HepG2 (cell line): ENCODE measurements around the gene PRDX5. TPM values are rescaled to one million over a fixed set of nuclear protein-coding genes. Genes with fewer than 3 reads are reported as not detected.
A peak's percentile ranks its signal among the peaks of the same experiment; 100 is the strongest.

ENCODE experiments used
- ATAC-seq: fragments of 200-7000 bp; cut with Tn5 transposase; 3 replicates; pipeline ENCODE4 v1.9.1; 2020; ENCODE audit warnings: mild to moderate bottlenecking, moderate library complexity
- BruUV-seq: library from RNA; stranded (reverse); fragments of 400-500 nt; replicated peaks from 2 replicates; lab custom pipeline; 2021; lab: Mats Ljungman, UMichigan
- CTCF ChIA-PET: fragments of 300-600 bp; formaldehyde crosslinking; extraction: SDS; loops from one replicate; lab custom pipeline; 2021; ENCODE audit warnings: low total read pairs, inconsistent platforms, low intra/inter-chr PET ratio; lab: Yijun Ruan, JAX
- POLR2A ChIA-PET: fragments of 350-600 bp; sonication (Branson Sonifier 250); formaldehyde crosslinking; loops from one replicate; lab custom pipeline; 2020; ENCODE audit warnings: antibody characterized with exemption, inconsistent platforms; lab: Yijun Ruan, JAX
- DNase-seq: peaks from one replicate; pipeline ENCODE4 v3.0.0-alpha.2; 2015; ENCODE audit warnings: low spot score
- FAIRE-seq: peaks from 3 replicates; lab custom pipeline; 2011; peaks lifted over from hg19 to GRCh38; lab: Jason Lieb, UNC
- H2AFZ ChIP-seq: one replicate; pipeline ENCODE4 v1.6.1; 2011; ENCODE audit warnings: low read length, inconsistent platforms
- H3K27ac ChIP-seq: fragments of 300-600 bp; 3 replicates; pipeline ENCODE4 v1.8.0; 2011; ENCODE audit warnings: mixed run types, mild to moderate bottlenecking, mixed read lengths, low read length, inconsistent platforms; ENCODE audit not compliant: insufficient read depth; ENCODE audit errors: extremely low read length
- H3K27me3 ChIP-seq, 2 experiments: fragments of 200-600 bp in 1 of 2; 2 replicates in 1 of 2; 3 replicates in 1 of 2; pipeline versions ENCODE4 v1.6.0 to v1.8.0; 2011; ENCODE audit warnings: low read length in 2 of 2, mild to moderate bottlenecking in 2 of 2, moderate library complexity in 2 of 2, inconsistent platforms in 1 of 2; ENCODE audit not compliant: insufficient read depth in 2 of 2, control insufficient read depth in 1 of 2
- H3K36me3 ChIP-seq, 2 experiments: fragments of 200-600 bp in 1 of 2; replicated peaks in 1 of 2; 2 replicates in 1 of 2; 3 replicates in 1 of 2; pipeline versions ENCODE4 v1.5.1 to v1.8.0; 2011; ENCODE audit warnings: low read length in 2 of 2, inconsistent platforms in 1 of 2; ENCODE audit not compliant: insufficient read depth in 2 of 2, control insufficient read depth in 1 of 2
- H3K4me1 ChIP-seq: 2 replicates; pipeline ENCODE4 v1.5.1; 2012; ENCODE audit warnings: low read length, inconsistent platforms; ENCODE audit not compliant: insufficient read depth
- H3K4me2 ChIP-seq: 2 replicates; pipeline ENCODE4 v1.6.0; 2011; ENCODE audit warnings: low read depth, low read length, inconsistent platforms
- H3K4me3 ChIP-seq, 3 experiments: fragments of 200-600 bp in 1 of 3; sonication (generic), shearing (Covaris generic) in 1 of 3; replicated peaks in 1 of 3; 2 replicates each; pipeline ENCODE4 v1.5.1; 2011 to 2016; ENCODE audit warnings: low read length in 3 of 3, inconsistent platforms in 2 of 3, low read depth in 2 of 3, mild to moderate bottlenecking in 2 of 3, control low read depth in 1 of 3, mixed read lengths in 1 of 3; ENCODE audit not compliant: insufficient read depth in 1 of 3
- H3K79me2 ChIP-seq: one replicate; pipeline ENCODE4 v1.6.1; 2011; ENCODE audit warnings: low read length, inconsistent platforms; ENCODE audit not compliant: insufficient read depth
- H3K9ac ChIP-seq: 2 replicates; pipeline ENCODE4 v1.6.0; 2011; ENCODE audit warnings: mild to moderate bottlenecking, low read depth, low read length, inconsistent platforms; ENCODE audit not compliant: insufficient read depth
- H3K9me3 ChIP-seq: 2 replicates; pipeline ENCODE4 v1.5.1; 2012; ENCODE audit warnings: mild to moderate bottlenecking, low read length
- H4K20me1 ChIP-seq: 2 replicates; pipeline ENCODE4 v1.6.0; 2011; ENCODE audit warnings: inconsistent platforms, mild to moderate bottlenecking, low read length, moderate library complexity; ENCODE audit not compliant: insufficient read depth
- BHLHE40 ChIP-seq: IDR thresholded peaks from 2 replicates; pipeline ENCODE4 v1.6.1; 2011; ENCODE audit warnings: low read length, improper control_type of control experiment
- BORCS8-MEF2B ChIP-seq: sonication (generic); formaldehyde crosslinking; IDR thresholded peaks from 2 replicates; pipeline ENCODE4 v1.8.0; 2022; ENCODE audit warnings: mild to moderate bottlenecking, missing genetic modification reagents
- CCAR2 ChIP-seq: fragments of 200-400 bp; formaldehyde crosslinking; optimal IDR thresholded peaks from 2 replicates; pipeline ENCODE3; 2018; ENCODE audit warnings: low read depth, mild to moderate bottlenecking, low read length, moderate library complexity
- GATAD2A ChIP-seq: IDR thresholded peaks from 2 replicates; pipeline ENCODE4 v1.6.1; 2016
- KLF12 ChIP-seq: sonication (generic); formaldehyde crosslinking; IDR thresholded peaks from 2 replicates; pipeline ENCODE4 v1.4.0; 2020; ENCODE audit warnings: missing genetic modification reagents, borderline replicate concordance
- NKX3-1 ChIP-seq: sonication (generic); formaldehyde crosslinking; IDR thresholded peaks from 2 replicates; pipeline ENCODE4 v1.5.0; 2020; ENCODE audit warnings: missing genetic modification reagents
- ZBTB21 ChIP-seq: sonication (generic); formaldehyde crosslinking; IDR thresholded peaks from 2 replicates; pipeline ENCODE4 v1.4.0; 2020; ENCODE audit warnings: missing genetic modification reagents
- ZBTB38 ChIP-seq: sonication (generic); formaldehyde crosslinking; IDR thresholded peaks from 2 replicates; pipeline ENCODE4 v1.5.1; 2020; ENCODE audit warnings: mild to moderate bottlenecking, missing genetic modification reagents
- ZNF572 ChIP-seq: sonication (generic); formaldehyde crosslinking; IDR thresholded peaks from 2 replicates; pipeline ENCODE4 v1.5.1; 2020; ENCODE audit warnings: mild to moderate bottlenecking, missing genetic modification reagents
- WGBS: methylation state at CpG from one replicate; pipeline ENCODE4 v1.1.6; 2017; ENCODE audit warnings: low lambda C conversion rate; 5-methylcytosine and 5-hydroxymethylcytosine counted together
- in situ Hi-C: cut with HindIII; loops from 2 replicates; pipeline ENCODE4 v1.10.0; 2017; ENCODE audit warnings: low pct_unique_long_range_greater_than_20kb; ENCODE audit not compliant: extremely low pct_ligation_motif_present
- intact Hi-C: fragments of 100-400 bp; cut with micrococcal nuclease; formaldehyde crosslinking; loops from one replicate; pipeline ENCODE4 v1.10.0; 2022; ENCODE audit not compliant: unreplicated experiment
- polyA plus RNA-seq, 8 experiments: library from polyadenylated mRNA; depleted of rRNA in 3 of 8; stranded (reverse) in 7 of 8; unstranded in 1 of 8; fragments of >200 nt; fragmentation: Illumina TruSeq in 4 of 8; extraction: Trizol in 4 of 8; gene quantifications; 2 replicates each; pipeline versions ENCODE4 v1.2.1 to v1.2.3, GENCODE V29; 2011 to 2016; ENCODE audit warnings: low read depth in 4 of 8, missing spikeins in 1 of 8, mixed read lengths in 1 of 8; ENCODE audit not compliant: insufficient read depth in 1 of 8
- total RNA-seq, 5 experiments: library from RNA; depleted of rRNA; stranded (reverse); fragments of >200 nt; fragmentation: Illumina TruSeq; extraction: Trizol; gene quantifications; 2 replicates each; pipeline ENCODE4 v1.2.3, GENCODE V29; 2016; ENCODE audit warnings: low read depth in 1 of 5

Gene PRDX5
- total and polyA plus RNA-seq, 2 of the 13 experiments (the other 11 are each of a cell fraction or from before 2014, with no cell fraction given): 215 to 311 TPM

- H3K4me2 ChIP-seq: no peak overlapping the region
- in situ Hi-C loops (no loop called here), intact Hi-C loops (no loop called here)
- ChIA-PET CTCF (no interaction called here), POLR2A (no interaction called here)
- H3K4me1 ChIP-seq: peaks cover 24% of the 10 kb centered on the region
- H3K27ac ChIP-seq: no peak overlapping the region
- H3K9ac ChIP-seq: no peak overlapping the region
- DNase-seq: no peak
- H3K9me3 ChIP-seq: no peaks in the 10 kb centered on the region
- H3K27me3 ChIP-seq: peaks cover 35 to 84% of the 10 kb centered on the region in 2 experiments
- BruUV-seq: no TSS peak
- H3K4me3 ChIP-seq: no peak overlapping the region
- H4K20me1 ChIP-seq: 0 out of 2 replicates have a peak, but pooled peaks cover 5% of the 10 kb centered on the region
- no peaks in the 10 kb centered on the region for H3K79me2 ChIP-seq
- FAIRE-seq: no peak
- no peak for TF ChIP-seq ZBTB38
- peak; percentile 39; the same call in 1 of the 2 replicates for TF ChIP-seq BHLHE40
- no peak for TF ChIP-seq KLF12
- no peak for TF ChIP-seq GATAD2A (CRISPR knock-in tag)
- no peak for TF ChIP-seq NKX3-1
- TF ChIP-seq BORCS8-MEF2B (CRISPR knock-in tag): no peak
- TF ChIP-seq ZNF572 (CRISPR knock-in tag): no peak
- no peak for TF ChIP-seq ZBTB21 (CRISPR knock-in tag)
- no peak for TF ChIP-seq CCAR2
- H3K36me3 ChIP-seq: no peaks in the 10 kb centered on the region
- no peak for ATAC-seq
- no peak overlapping the region for H2AFZ ChIP-seq
- 29% methylated on average over 19 of the region's 34 CpGs for WGBS
These were observed 20.9 kb upstream of the PRDX5 start for GRCh38 chr11:64296830-64297698.
